Measurements from ENCODE around the gene DNAJB13. TPM values are rescaled to one million over a fixed set of nuclear protein-coding genes. Genes with fewer than 3 reads are reported as not detected.

The DNAJB13 gene
- total and polyA plus RNA-seq, 2 of the 4 experiments (the other 2 are of a cell fraction) = 0.18 to 0.48 TPM

DNA sequence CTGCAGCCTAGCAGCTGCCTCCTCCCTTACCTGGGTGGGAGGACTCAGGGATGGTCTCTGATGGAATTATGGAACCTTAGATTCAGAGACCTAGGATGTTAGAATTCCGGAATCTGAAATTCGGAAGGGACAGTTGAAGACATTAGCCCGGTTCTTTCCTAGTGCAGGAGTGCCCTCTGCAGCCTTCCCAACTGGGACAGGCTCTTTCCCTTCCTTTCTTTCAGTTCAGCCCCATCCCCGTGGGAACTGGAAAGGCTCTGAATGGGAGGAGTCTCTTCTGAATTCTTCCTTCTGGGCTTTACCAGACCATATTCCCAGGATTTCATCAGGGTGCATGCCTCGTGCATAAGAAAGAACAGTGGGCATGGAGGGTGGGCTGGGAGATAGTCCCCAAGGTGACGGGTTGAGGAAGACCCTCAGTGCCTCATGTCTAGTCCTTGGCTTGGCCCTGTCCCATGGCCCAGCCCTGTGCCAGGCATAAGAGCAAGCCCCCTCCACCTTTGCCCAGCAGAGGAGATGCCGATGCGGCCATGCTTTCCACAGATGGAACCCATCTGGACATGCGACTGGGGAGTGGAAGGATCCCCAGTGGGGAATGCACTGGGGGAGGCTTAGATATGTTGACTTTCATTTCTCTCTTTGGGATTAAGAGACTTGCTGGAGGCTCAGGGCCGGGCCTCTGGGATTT lies 14.4 kb downstream of the DNAJB13 start:
- intact Hi-C loops (cut with micrococcal nuclease) = no loop called here
- no peak overlapping the region for H3K27ac ChIP-seq (ENCODE audit: insufficient read depth, low read length)
- H3K9me3 ChIP-seq (ENCODE audit: control insufficient read depth, insufficient read depth, low read length) = no peaks in the 10 kb centered on the region
- H3K36me3 ChIP-seq (ENCODE audit: control insufficient read depth, insufficient read depth, low read length) = no peaks in the 10 kb centered on the region
- no peaks in the 10 kb centered on the region for H3K27me3 ChIP-seq (ENCODE audit: control insufficient read depth, insufficient read depth, low read length)
- dilution Hi-C loops (cut with HindIII; ENCODE audit: low sequenced_read_pairs, unreplicated experiment) = no loop called here
- H3K79me1 ChIP-seq (ENCODE audit: low read depth in 1 of 2, low read length in 2 of 2) = no peaks in the 10 kb centered on the region
- no peak overlapping the region for H2BK120ac ChIP-seq (ENCODE audit: low read depth, low read length)
- TF ChIP-seq CEBPB (IDR thresholded peaks at IDR 0.05; ENCODE audit: low read depth, low read length) (no peak), POLR2A (IDR thresholded peaks at IDR 0.05; ENCODE audit: low read depth, low read length) (no peak), MAZ (IDR thresholded peaks at IDR 0.05; ENCODE audit: borderline replicate concordance, low read depth, low read length) (no peak), RFX5 (IDR thresholded peaks at IDR 0.05; ENCODE audit: low read depth, low read length) (no peak), SMC3 (IDR thresholded peaks at IDR 0.05; ENCODE audit: low read depth, low read length) (no peak), BHLHE40 (IDR thresholded peaks at IDR 0.05; ENCODE audit: low read depth, low read length) (no peak)
- TF ChIP-seq, protein P1, sequence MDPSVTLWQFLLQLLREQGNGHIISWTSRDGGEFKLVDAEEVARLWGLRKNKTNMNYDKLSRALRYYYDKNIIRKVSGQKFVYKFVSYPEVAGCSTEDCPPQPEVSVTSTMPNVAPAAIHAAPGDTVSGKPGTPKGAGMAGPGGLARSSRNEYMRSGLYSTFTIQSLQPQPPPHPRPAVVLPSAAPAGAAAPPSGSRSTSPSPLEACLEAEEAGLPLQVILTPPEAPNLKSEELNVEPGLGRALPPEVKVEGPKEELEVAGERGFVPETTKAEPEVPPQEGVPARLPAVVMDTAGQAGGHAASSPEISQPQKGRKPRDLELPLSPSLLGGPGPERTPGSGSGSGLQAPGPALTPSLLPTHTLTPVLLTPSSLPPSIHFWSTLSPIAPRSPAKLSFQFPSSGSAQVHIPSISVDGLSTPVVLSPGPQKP (IDR thresholded peaks at IDR 0.05; ENCODE audit: borderline replicate concordance, low read depth, low read length) = no peak
- TF ChIP-seq, protein P2, sequence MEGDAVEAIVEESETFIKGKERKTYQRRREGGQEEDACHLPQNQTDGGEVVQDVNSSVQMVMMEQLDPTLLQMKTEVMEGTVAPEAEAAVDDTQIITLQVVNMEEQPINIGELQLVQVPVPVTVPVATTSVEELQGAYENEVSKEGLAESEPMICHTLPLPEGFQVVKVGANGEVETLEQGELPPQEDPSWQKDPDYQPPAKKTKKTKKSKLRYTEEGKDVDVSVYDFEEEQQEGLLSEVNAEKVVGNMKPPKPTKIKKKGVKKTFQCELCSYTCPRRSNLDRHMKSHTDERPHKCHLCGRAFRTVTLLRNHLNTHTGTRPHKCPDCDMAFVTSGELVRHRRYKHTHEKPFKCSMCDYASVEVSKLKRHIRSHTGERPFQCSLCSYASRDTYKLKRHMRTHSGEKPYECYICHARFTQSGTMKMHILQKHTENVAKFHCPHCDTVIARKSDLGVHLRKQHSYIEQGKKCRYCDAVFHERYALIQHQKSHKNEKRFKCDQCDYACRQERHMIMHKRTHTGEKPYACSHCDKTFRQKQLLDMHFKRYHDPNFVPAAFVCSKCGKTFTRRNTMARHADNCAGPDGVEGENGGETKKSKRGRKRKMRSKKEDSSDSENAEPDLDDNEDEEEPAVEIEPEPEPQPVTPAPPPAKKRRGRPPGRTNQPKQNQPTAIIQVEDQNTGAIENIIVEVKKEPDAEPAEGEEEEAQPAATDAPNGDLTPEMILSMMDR (conservative IDR thresholded peaks at IDR 0.05; ENCODE audit: low read depth, low read length) = no peak
- no peaks in the 10 kb centered on the region for H3K9me1 ChIP-seq (ENCODE audit: insufficient read depth, low read length)
- no CpG with 5 or more reads among the region's 10 CpGs for WGBS, 2 experiments (ENCODE audit: extremely low coverage in 2 of 2, insufficient read length in 1 of 2)
- H2AK9ac ChIP-seq (replicated peaks; ENCODE audit: low read depth, low read length, poor library complexity) = peak overlapping the region; percentile 50
- H3K4ac ChIP-seq (ENCODE audit: low read depth, low read length) = no peak overlapping the region
- H3K4me1 ChIP-seq (ENCODE audit: control insufficient read depth, insufficient read depth, low read length) = no peaks in the 10 kb centered on the region
- no peak overlapping the region for H3K14ac ChIP-seq (replicated peaks; ENCODE audit: low read depth, low read length)
- DNase-seq (no peak), ATAC-seq (ENCODE audit: low read depth) (0 out of 2 replicates have a peak, but pooled peaks have one; percentile 6)
- H4K20me1 ChIP-seq (ENCODE audit: insufficient read depth, low read length) = no peaks in the 10 kb centered on the region
- H3K9ac ChIP-seq (ENCODE audit: low read depth, low read length) = no peak overlapping the region
- no peak overlapping the region for H4K5ac ChIP-seq (ENCODE audit: low read depth, low read length)
- no peak overlapping the region for H3K23ac ChIP-seq (ENCODE audit: low read depth, low read length)
- no peak overlapping the region for H3K18ac ChIP-seq (ENCODE audit: low read depth, low read length)
- no peak overlapping the region for H3K4me3 ChIP-seq (ENCODE audit: insufficient read depth, low read depth, low read length)
- H2BK15ac ChIP-seq (ENCODE audit: low read depth, low read length) = no peak overlapping the region
- no peak overlapping the region for H2BK5ac ChIP-seq (ENCODE audit: low read depth, low read length, poor library complexity, severe bottlenecking)
- no peak overlapping the region for H3K4me2 ChIP-seq (ENCODE audit: low read depth, low read length)
- H3K56ac ChIP-seq (ENCODE audit: extremely low read depth, insufficient read depth, low read length) = no peak overlapping the region
- no peak overlapping the region for H4K8ac ChIP-seq (ENCODE audit: low read depth in 2 of 2, low read length in 2 of 2)
- in situ Hi-C loops (cut with MboI; ENCODE audit: low sequenced_read_pairs) = loop anchor here (10.0 kb wide), 1 partner anchor 480 kb away; no protein-coding TSS in a partner anchor
- no TSS peak for BruUV-seq (replicated peaks)
- H2BK20ac ChIP-seq (ENCODE audit: low read depth, low read length) = no peak overlapping the region
- ChIA-PET POLR2A (ENCODE audit: unreplicated experiment) (no interaction called here), CTCF (no interaction called here)
- no peak overlapping the region for H2AFZ ChIP-seq (replicated peaks; ENCODE audit: low read length, poor library complexity)
- no peak overlapping the region for H2AK5ac ChIP-seq (ENCODE audit: low read depth, low read length)
- H4K91ac ChIP-seq (ENCODE audit: insufficient read depth, low read depth, low read length) = no peak overlapping the region

All from IMR-90 (cell line).